ENCODE results near the gene RNF138.
A peak's percentile ranks its signal among the peaks of the same experiment; 100 is the strongest.
"Not testable (repeated sequence)": the region's sequence is repeated elsewhere in the genome, so short reads cannot be mapped to it uniquely, and the experiment has no call there.

RNF138 gene

GRCh38 chr18:32091724-32092421, at the start of gene RNF138:
RNF138 (plus strand) TSS chr18:32091874; CDS start chr18:32092777, 903 bp downstream.
- peak; percentile 56 for DNase-seq (ENCODE audit: low read depth)

DNA sequence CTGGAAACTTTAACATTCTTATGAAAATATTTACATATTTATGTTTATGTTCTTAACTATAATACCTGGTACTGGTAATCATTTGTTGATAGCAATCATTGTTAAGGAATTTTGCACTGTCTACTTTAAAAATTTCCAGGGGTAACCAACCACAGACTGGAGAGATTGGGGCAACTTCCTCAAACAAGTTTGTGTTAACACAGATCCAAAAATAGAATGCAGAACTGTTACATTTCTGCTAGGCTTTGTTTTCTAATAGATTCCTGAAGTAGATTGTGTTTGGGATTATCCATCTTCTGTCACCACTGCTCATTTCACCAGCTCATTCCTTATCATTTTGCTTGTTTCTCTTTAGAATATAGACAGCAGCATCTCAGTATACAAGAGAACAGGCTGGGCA, 49.3 kb upstream of the RNF138 start:
- no peak for DNase-seq (ENCODE audit: low read depth)

- DNase-seq (ENCODE audit: low read depth) = peak; percentile 20
Observed at GRCh38 chr18:32048507-32049091, 43.1 kb upstream of the RNF138 start.

DNA sequence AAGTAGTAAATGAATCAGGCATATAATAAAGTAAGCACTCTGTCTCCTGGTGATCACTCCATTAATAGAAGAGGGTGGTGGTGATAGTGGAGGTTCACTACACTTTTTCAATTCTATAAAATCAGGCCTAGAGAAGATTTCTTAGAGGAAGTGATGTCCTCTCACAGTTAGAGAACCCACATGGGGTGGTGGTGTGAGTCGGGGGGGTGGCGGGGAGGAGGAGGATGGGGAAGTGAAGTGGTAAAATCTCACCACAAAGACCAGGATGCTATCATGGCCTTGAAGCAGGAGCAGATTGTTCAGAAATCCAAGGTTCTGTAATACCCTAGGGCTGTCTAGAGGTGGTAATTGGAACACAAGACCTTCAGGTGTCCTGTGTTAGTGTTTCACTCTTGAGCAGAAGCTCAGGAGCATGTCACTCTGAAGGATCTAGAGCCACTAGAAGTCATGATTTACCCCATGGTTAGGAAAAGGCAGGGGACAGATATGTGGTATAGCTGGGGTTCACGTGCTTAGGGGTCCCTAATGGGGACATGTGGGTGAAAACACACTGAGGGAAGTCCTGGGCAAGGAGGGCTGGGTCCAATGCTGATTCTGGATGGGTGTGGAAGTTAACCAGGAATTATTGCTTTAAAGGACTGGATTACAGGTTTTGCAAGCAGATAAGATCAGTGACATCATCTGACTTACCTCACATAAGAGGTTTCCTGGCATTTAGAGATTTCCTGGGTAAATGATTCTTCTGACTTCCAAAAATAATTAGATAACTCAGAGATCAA, 42.1 kb upstream of the RNF138 start:
- DNase-seq (ENCODE audit: low read depth) = no peak

- no peak for DNase-seq (ENCODE audit: low read depth)
Observed at GRCh38 chr18:32056613-32057358, 34.9 kb upstream of the RNF138 start.

DNA sequence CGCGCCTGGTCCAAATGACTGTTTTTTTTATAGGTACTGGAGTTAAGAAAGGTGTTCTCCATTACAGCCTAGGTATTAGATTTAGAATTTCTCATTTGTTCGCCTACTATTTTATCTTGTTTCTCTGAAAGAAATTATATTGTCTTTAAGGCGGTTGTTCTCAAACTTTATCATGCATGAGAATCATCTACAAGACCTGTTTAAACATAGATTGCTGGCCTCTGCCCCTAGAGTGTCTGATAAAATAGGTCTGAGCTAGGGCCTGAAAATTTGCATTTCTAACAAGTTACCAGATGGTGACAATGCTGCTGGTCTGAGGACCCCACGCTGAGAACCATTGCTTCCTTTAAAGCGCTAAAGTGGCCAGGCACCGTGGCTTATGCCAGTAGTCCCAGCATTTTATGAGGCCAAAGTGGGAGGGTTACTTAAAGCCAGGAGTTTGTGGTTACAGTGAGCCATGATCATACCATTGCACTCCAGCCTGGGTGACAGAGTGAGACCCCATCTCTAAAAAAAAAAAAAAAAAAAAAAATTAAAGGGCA, 34.0 kb upstream of the RNF138 start:
- DNase-seq (ENCODE audit: low read depth) = no peak

DNA sequence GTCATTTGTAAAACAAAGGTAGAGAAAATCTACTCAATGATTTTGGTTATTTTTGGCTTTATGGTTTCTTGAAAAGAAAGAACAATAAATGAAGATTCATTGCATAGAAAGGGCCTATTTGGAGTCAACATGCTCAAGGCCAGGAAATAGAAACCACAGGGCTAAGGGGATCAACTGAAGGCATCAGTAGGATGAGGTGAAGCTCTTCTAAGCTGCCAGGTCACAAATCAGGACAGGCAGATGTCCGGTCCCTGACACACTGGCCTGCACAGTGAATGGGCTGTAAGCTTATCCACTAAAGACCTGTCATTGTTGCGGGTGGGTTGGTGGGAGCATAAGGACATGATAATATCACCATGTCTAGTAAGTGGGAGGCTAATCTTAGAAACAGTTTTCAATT, 31.6 kb upstream of the RNF138 start:
- no peak for DNase-seq (ENCODE audit: low read depth)

DNA sequence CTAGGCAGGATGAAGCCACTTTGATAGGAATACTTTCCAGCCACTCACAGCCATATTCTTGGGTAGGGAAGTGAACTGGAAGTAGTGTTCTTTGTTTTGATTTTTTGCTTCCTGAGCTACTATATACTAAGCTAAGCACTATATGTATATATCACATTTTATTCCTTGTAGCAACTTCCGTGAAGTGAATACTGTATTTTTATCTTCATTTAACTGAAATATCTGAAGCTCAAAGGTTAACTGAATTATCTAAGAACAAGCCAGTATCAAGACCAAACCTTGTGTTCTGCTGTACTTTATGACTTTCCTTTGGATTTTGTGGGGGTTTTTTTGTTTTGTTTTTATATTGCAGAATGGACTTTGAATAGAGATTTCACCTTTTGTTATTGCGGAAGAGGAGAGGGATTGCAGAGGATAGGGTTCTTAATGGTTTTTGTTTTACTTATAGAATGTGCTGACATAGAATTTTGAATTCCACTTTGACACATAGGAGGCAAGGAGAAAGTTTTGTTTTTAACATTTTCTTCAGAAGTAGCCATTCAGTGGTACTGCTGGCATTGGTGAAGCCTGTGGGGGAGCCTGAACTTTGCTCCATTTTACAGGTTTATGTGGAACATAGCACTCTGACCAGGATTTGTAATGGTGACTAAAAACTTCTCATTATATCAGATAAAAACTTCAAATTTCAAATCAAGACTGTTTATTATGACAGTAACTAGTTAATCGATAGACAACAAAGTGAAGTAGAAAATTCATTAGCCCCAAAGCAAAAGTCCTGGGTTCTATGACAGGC, 24.1 kb upstream of the RNF138 start:
- no peak for DNase-seq (ENCODE audit: low read depth)

DNA sequence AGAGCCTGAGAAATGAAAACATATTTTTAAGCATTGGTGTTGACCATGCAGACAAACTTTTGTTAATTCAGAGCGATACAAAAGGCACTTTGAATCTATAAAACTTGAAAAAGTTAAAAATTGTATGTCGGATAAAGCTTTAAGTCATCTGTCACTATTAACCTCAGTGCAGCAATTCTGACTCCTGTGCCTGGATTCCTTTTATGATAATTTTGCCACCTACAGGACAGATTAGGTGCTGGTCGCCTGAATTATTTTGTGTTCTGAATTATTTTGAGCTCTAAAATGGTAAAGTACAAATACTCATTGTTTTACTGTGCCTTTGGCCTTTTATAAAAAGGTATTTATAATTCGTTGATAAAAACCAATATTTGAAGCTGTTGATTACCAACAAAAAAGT, 19.4 kb upstream of the RNF138 start:
- no peak for DNase-seq (ENCODE audit: low read depth)

DNA sequence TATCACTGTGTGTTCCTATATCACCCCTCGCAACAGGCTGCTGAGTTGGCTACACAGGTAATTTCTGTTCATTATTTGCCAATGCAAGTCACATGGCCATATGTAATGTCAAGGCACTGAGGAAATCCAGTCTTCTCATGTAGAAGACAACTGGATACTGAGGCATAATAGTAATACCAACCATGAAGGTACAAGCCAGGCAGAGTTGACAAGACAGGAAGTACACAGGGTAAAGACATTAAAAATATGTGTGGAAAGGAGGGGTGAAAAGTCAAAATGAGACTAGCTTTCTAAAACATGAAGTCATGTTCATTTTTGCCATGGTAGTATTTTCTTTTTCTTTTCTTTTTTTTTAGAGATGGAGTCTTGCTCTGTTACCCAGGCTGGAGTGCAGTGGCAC, 17.5 kb upstream of the RNF138 start:
- no peak for DNase-seq (ENCODE audit: low read depth)

GRCh38 chr18:32078845-32079244, 12.8 kb upstream of the RNF138 start:
- DNase-seq (ENCODE audit: low read depth) = no peak

GRCh38 chr18:32081881-32082280, 9.8 kb upstream of the RNF138 start:
- no peak for DNase-seq (ENCODE audit: low read depth)

DNA sequence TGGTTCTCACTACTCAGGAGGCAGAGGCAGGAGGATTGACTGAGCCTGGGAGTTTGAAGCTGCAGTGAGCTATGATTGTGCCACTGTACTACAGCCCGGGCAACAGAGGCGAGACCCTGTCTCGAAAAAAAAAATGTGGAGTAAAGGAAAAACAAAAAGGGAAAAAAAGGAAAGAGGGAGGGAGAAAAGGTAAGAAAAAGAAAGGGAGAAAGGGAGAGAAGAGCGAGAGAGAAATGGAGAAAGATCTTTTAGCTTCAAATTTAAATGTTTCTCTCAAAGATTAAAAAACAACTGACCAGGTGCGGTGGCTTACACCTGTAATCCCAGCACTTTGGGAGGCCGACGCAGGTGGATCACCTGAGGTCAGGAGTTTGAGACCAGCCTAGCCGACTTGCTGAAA, 7.9 kb upstream of the RNF138 start:
- DNase-seq (ENCODE audit: low read depth) = no peak

- no peak for DNase-seq (ENCODE audit: low read depth)
Observed at GRCh38 chr18:32086881-32087280, 4.8 kb upstream of the RNF138 start.

DNA sequence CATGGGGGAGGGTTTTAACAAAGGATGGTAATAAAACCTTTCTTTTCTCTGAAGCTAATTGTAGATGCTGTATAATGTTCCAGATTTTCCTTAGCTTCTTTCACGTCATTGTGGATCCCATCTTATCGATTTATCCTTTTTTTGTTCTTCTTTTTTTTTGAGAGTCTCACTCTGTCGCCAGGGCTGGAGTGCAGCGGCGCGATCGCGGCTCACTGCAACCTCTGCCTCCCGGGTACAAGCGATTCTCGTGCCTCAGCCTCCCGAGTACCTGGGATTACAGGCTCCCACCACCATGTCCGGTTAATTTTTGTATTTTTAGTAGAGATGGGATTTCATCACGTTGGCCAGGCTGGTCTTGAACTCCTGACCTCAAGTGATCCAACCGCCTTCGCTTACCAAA, 843 bp upstream of the RNF138 start:
- DNase-seq (ENCODE audit: low read depth) = not testable (repeated sequence)

DNA sequence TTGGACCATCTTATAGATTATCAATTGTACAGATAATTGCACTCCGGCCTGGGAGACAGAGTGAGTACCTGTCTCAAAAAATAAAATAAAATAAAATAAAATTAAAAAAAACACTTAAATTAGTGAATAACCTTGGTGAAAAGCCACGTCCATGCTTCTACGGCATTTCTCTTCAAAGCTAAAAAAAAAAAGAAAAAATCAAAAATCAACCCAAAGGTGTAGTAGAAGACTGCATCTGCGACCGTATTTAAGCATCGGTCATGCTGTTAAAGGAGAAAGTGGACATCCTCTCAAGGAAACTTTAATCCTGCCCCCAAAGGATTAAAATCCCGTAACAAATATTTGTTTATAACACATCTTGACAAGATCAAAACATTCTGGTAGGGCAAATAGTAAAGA, 350 bp upstream of the RNF138 start:
- no peak for DNase-seq (ENCODE audit: low read depth)

GRCh38 chr18:32092422-32093101, 888 bp downstream of the RNF138 start:
- DNase-seq (ENCODE audit: low read depth) = peak; percentile 93

DNA sequence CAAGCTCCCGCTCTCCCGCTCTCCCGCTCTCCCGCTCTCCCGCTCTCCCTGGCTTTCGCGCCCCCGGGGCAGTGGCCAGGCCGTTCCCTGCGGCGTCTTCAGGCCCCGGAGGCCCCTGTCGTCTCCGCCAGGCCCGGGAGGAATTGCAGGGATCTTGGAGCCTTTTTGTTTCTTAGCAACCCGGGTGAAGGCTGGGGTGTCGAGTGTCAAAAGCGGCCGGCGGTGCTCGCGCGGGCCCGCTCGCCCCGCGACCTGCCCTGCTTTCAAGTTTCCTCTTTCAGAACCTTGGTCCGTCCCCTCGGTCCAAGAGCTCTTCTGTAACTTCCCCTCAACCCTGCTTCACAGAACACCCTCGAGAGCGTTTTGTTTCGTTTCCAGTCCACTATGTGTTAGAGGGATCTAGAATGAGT, 1.4 kb downstream of the RNF138 start:
- DNase-seq (ENCODE audit: low read depth) = peak; percentile 31

- no peak for DNase-seq (ENCODE audit: low read depth)
Observed at GRCh38 chr18:32093523-32093922, 1.8 kb downstream of the RNF138 start.

- no peak for DNase-seq (ENCODE audit: low read depth)
Observed at GRCh38 chr18:32095192-32095899, 3.7 kb downstream of the RNF138 start.
